PC-3 (cell line): ENCODE measurements around the gene POU4F2. TPM values are rescaled to one million over a fixed set of nuclear protein-coding genes. Genes with fewer than 3 reads are reported as not detected.

Experiments used
- ATAC-seq: fragments of 200-7000 bp; cut with Tn5 transposase; 2 replicates; pipeline ENCODE4 v1.9.1; 2020; ENCODE audit warnings: mild to moderate bottlenecking, moderate library complexity
- BruUV-seq: library from RNA; stranded (reverse); fragments of 400-500 nt; replicated peaks from 2 replicates; lab custom pipeline; 2021; lab: Mats Ljungman, UMichigan
- CTCF ChIA-PET: fragments of 300-600 bp; sonication (Branson Sonifier 250); formaldehyde crosslinking; loops from one replicate; lab custom pipeline; 2022; ENCODE audit warnings: antibody characterized with exemption; lab: Charles Lee
- POLR2A ChIA-PET: fragments of 300-600 bp; sonication (Branson Sonifier 250); formaldehyde crosslinking; loops from one replicate; lab custom pipeline; 2022; ENCODE audit warnings: antibody characterized with exemption; ENCODE audit not compliant: unreplicated experiment; lab: Charles Lee
- DNase-seq: peaks from one replicate; pipeline ENCODE4 v3.0.0-alpha.2; 2015
- H2AFZ ChIP-seq: fragments of 300-600 bp; sonication (generic); 2 replicates; pipeline ENCODE4 v1.6.0; 2016; ENCODE audit warnings: antibody characterized with exemption, low read length
- H3F3A ChIP-seq: fragments of 300-600 bp; sonication (generic); one replicate; pipeline ENCODE4 v1.6.0; 2017; ENCODE audit warnings: antibody characterized with exemption, low read length, control low read depth, mild to moderate bottlenecking; ENCODE audit not compliant: unreplicated experiment
- H3K27ac ChIP-seq: fragments of 300-600 bp; sonication (generic); 2 replicates; pipeline ENCODE4 v1.5.1; 2016; ENCODE audit warnings: mild to moderate bottlenecking, low read length
- H3K27me3 ChIP-seq: fragments of 300-600 bp; sonication (generic); 2 replicates; pipeline ENCODE4 v1.6.1; 2016; ENCODE audit warnings: low read length, mixed read lengths
- H3K36me3 ChIP-seq: fragments of 300-600 bp; sonication (generic); 2 replicates; pipeline ENCODE4 v1.6.1; 2016; ENCODE audit warnings: low read depth, mixed run types, low read length, mixed read lengths
- H3K4me1 ChIP-seq: fragments of 300-600 bp; sonication (generic); 2 replicates; pipeline ENCODE4 v1.5.1; 2016; ENCODE audit warnings: low read length; ENCODE audit not compliant: insufficient read depth
- H3K4me2 ChIP-seq: fragments of 300-600 bp; sonication (generic); 2 replicates; pipeline ENCODE4 v1.6.0; 2016; ENCODE audit warnings: low read length
- H3K4me3 ChIP-seq: fragments of 300-600 bp; sonication (generic); 2 replicates; pipeline ENCODE4 v1.5.1; 2016; ENCODE audit warnings: mild to moderate bottlenecking, low read length, mixed read lengths
- H3K79me2 ChIP-seq: fragments of 300-600 bp; sonication (generic); 2 replicates; pipeline ENCODE4 v1.6.1; 2017; ENCODE audit warnings: low read length, mixed read lengths
- H3K9ac ChIP-seq: fragments of 300-600 bp; sonication (generic); 2 replicates; pipeline ENCODE4 v1.6.0; 2016; ENCODE audit warnings: mild to moderate bottlenecking, low read length
- H3K9me2 ChIP-seq: fragments of 300-600 bp; sonication (generic); replicated peaks from 2 replicates; pipeline ENCODE4 v1.6.1; 2016; ENCODE audit warnings: mixed run types, low read length, mixed read lengths
- H3K9me3 ChIP-seq: fragments of 300-600 bp; sonication (generic); 2 replicates; pipeline ENCODE4 v1.6.1; 2016; ENCODE audit warnings: low read length, mixed read lengths
- H4K20me1 ChIP-seq: fragments of 300-600 bp; sonication (generic); 2 replicates; pipeline ENCODE4 v1.6.1; 2016; ENCODE audit warnings: low read length, mixed read lengths
- CTCF ChIP-seq: fragments of 300-600 bp; sonication (generic); conservative IDR thresholded peaks from 2 replicates; pipeline ENCODE4 v1.5.1; 2017; ENCODE audit warnings: antibody characterized with exemption, low read depth, mild to moderate bottlenecking, low read length
- EZH2 ChIP-seq: fragments of 300-600 bp; sonication (generic); IDR thresholded peaks from one replicate; pipeline ENCODE4 v1.6.1; 2017; ENCODE audit warnings: antibody characterized with exemption, mild to moderate bottlenecking, low read length; ENCODE audit not compliant: unreplicated experiment
- EZH2phosphoT487 ChIP-seq: fragments of 300-600 bp; sonication (generic); IDR thresholded peaks from 2 replicates; pipeline ENCODE4 v1.6.1; 2018; ENCODE audit warnings: mild to moderate bottlenecking, antibody characterized with exemption, low read length, borderline replicate concordance
- intact Hi-C: fragments of 100-400 bp; cut with micrococcal nuclease; formaldehyde crosslinking; loops from 2 replicates; pipeline ENCODE4 v1.9.0; 2023
- total RNA-seq: library from RNA; depleted of rRNA; stranded (reverse); fragments of >200 nt; gene quantifications from 2 replicates; pipeline ENCODE4 v1.2.3, GENCODE V29; 2014

The POU4F2 gene
- total RNA-seq, 1 experiment from 2014 or later, result not detected

- Histone ChIP-seq H2AFZ (no peak overlapping the region), H3K4me1 (no peaks in the 10 kb centered on the region), H3K27me3 (peaks cover 47% of the 10 kb centered on the region), H3K4me2 (no peak overlapping the region), H3K27ac (no peak overlapping the region), H3K9me3 (no peaks in the 10 kb centered on the region), H3K4me3 (no peak overlapping the region), H3K36me3 (no peaks in the 10 kb centered on the region), H4K20me1 (no peaks in the 10 kb centered on the region), H3F3A (no peaks in the 10 kb centered on the region), H3K9ac (no peak overlapping the region), H3K9me2 (no peaks in the 10 kb centered on the region), H3K79me2 (no peaks in the 10 kb centered on the region)
- CTCF ChIA-PET, result no interaction called here
- no TSS peak for BruUV-seq
- POLR2A ChIA-PET, result interaction anchor here (0.5 kb wide), 1 partner anchor 304 kb away, joined by 5 read pairs; no protein-coding TSS in a partner anchor
- ATAC-seq, result no peak
- no peak for DNase-seq
- intact Hi-C loops, result no loop called here
- no peak for TF ChIP-seq CTCF
- TF ChIP-seq EZH2, result no peak
- no peak for TF ChIP-seq EZH2phosphoT487
These were observed 8.1 kb downstream of the POU4F2 start for GRCh38 chr4:146646593-146647325.

- H4K20me1 ChIP-seq, result no peaks in the 10 kb centered on the region
- no peak overlapping the region for H2AFZ ChIP-seq
- BruUV-seq, result no TSS peak
- DNase-seq (no peak), ATAC-seq (no peak)
- H3K27ac ChIP-seq, result no peak overlapping the region
- no peaks in the 10 kb centered on the region for H3K79me2 ChIP-seq
- H3K36me3 ChIP-seq, result no peaks in the 10 kb centered on the region
- no peak overlapping the region for H3K9ac ChIP-seq
- no peak for TF ChIP-seq EZH2
- TF ChIP-seq CTCF, result no peak
- TF ChIP-seq EZH2phosphoT487, result no peak
- H3K9me2 ChIP-seq, result no peaks in the 10 kb centered on the region
- H3K4me1 ChIP-seq, result no peaks in the 10 kb centered on the region
- H3K4me2 ChIP-seq, result no peak overlapping the region
- no peaks in the 10 kb centered on the region for H3K9me3 ChIP-seq
- intact Hi-C loops, result no loop called here
- H3K4me3 ChIP-seq, result no peak overlapping the region
- no peaks in the 10 kb centered on the region for H3F3A ChIP-seq
- CTCF ChIA-PET, result no interaction called here
- POLR2A ChIA-PET, result no interaction called here
- peaks cover 56% of the 10 kb centered on the region for H3K27me3 ChIP-seq
These were observed 9.1 kb downstream of the POU4F2 start for GRCh38 chr4:146647615-146648460.
